ENCODE data around the gene YJU2.
"Not testable (repeated sequence)": the region's sequence is repeated elsewhere in the genome, so short reads cannot be mapped to it uniquely, and the experiment has no call there.

GRCh38 chr19:4286141-4286540 is 39.3 kb downstream of the YJU2 start:
- TF ChIP-seq SIN3A (IDR thresholded peaks at IDR 0.05; ENCODE audit: low read depth); CTCF (IDR thresholded peaks at IDR 0.05 in 2 of 3, conservative IDR thresholded peaks at IDR 0.05 in 1 of 3; ENCODE audit: borderline replicate concordance in 1 of 3, insufficient read depth in 1 of 3, low read depth in 2 of 3, low read length in 2 of 3); FOSL1 (IDR thresholded peaks at IDR 0.05; ENCODE audit: low read depth); ELF1 (IDR thresholded peaks at IDR 0.05; ENCODE audit: borderline replicate concordance, low read depth); YY1 (IDR thresholded peaks at IDR 0.05; ENCODE audit: extremely low read depth, insufficient replicate concordance, low read depth, low read length); POLR2AphosphoS5 (IDR thresholded peaks at IDR 0.05; ENCODE audit: low read depth, low read length); EZH2phosphoT487 (IDR thresholded peaks at IDR 0.05; ENCODE audit: borderline replicate concordance); POLR2A (IDR thresholded peaks at IDR 0.05; ENCODE audit: borderline replicate concordance, extremely low read depth, insufficient read depth, insufficient read length); TCF7L2 (IDR thresholded peaks at IDR 0.05; ENCODE audit: borderline replicate concordance, extremely low read depth, insufficient read depth, insufficient read length); CEBPB (IDR thresholded peaks at IDR 0.05; ENCODE audit: low read depth); EZH2 (IDR thresholded peaks at IDR 0.05); ATF3 (IDR thresholded peaks at IDR 0.05); JUND (IDR thresholded peaks at IDR 0.05): not testable (repeated sequence)
